ENCODE data around the gene BMP8A.
"Not testable (repeated sequence)": the region's sequence is repeated elsewhere in the genome, so short reads cannot be mapped to it uniquely, and the experiment has no call there.

Gene BMP8A

GRCh38 chr1:39525366-39526165 lies 34.1 kb downstream of the BMP8A start:
- DNase-seq (ENCODE audit: low read depth in 1 of 2, low spot score in 1 of 2), result no peak

GRCh38 chr1:39526466-39527189 lies 35.2 kb downstream of the BMP8A start:
- DNase-seq (ENCODE audit: low read depth in 1 of 2, low spot score in 1 of 2), result no peak

GRCh38 chr1:39527190-39527579 lies 35.7 kb downstream of the BMP8A start:
- not testable (repeated sequence) for DNase-seq (ENCODE audit: low read depth in 1 of 2, low spot score in 1 of 2)

GRCh38 chr1:39528082-39528481 lies 36.6 kb downstream of the BMP8A start:
- no peak for DNase-seq (ENCODE audit: low read depth in 1 of 2, low spot score in 1 of 2)

GRCh38 chr1:39529901-39530535 lies 38.6 kb downstream of the BMP8A start:
- DNase-seq (ENCODE audit: low read depth in 1 of 2, low spot score in 1 of 2), result no peak

- no peak for DNase-seq (ENCODE audit: low read depth in 1 of 2, low spot score in 1 of 2)
Observed at GRCh38 chr1:39531526-39531925, 40.1 kb downstream of the BMP8A start.

GRCh38 chr1:39533442-39533841 lies 42.0 kb downstream of the BMP8A start:
- DNase-seq (ENCODE audit: low read depth in 1 of 2, low spot score in 1 of 2), result no peak

- no peak for DNase-seq (ENCODE audit: low read depth in 1 of 2, low spot score in 1 of 2)
Observed at GRCh38 chr1:39538531-39539251, 47.3 kb downstream of the BMP8A start.

- no peak for DNase-seq (ENCODE audit: low read depth in 1 of 2, low spot score in 1 of 2)
Observed at GRCh38 chr1:39539252-39539790, 47.9 kb downstream of the BMP8A start.

- DNase-seq (ENCODE audit: low read depth in 1 of 2, low spot score in 1 of 2), result no peak
Observed at GRCh38 chr1:39540504-39541031, 49.1 kb downstream of the BMP8A start.

- DNase-seq (ENCODE audit: low read depth in 1 of 2, low spot score in 1 of 2), result no peak
Observed at GRCh38 chr1:39542924-39543323, 51.5 kb downstream of the BMP8A start.

GRCh38 chr1:39544327-39544726 lies 52.9 kb downstream of the BMP8A start:
- DNase-seq (ENCODE audit: low read depth in 1 of 2, low spot score in 1 of 2), result no peak

- no peak for DNase-seq (ENCODE audit: low read depth in 1 of 2, low spot score in 1 of 2)
Observed at GRCh38 chr1:39545531-39545930, 54.1 kb downstream of the BMP8A start.

- no peak for DNase-seq (ENCODE audit: low read depth in 1 of 2, low spot score in 1 of 2)
Observed at GRCh38 chr1:39554277-39554676, 62.8 kb downstream of the BMP8A start.

GRCh38 chr1:39561279-39561678 lies 69.8 kb downstream of the BMP8A start:
- no peak for DNase-seq (ENCODE audit: low read depth in 1 of 2, low spot score in 1 of 2)

GRCh38 chr1:39562886-39563285 lies 71.5 kb downstream of the BMP8A start:
- DNase-seq (ENCODE audit: low read depth in 1 of 2, low spot score in 1 of 2), result no peak

GRCh38 chr1:39563669-39564068 lies 72.2 kb downstream of the BMP8A start:
- DNase-seq (ENCODE audit: low read depth in 1 of 2, low spot score in 1 of 2), result no peak

- DNase-seq (ENCODE audit: low read depth in 1 of 2, low spot score in 1 of 2), result no peak
Observed at GRCh38 chr1:39564340-39564739, 72.9 kb downstream of the BMP8A start.

- no peak for DNase-seq (ENCODE audit: low read depth in 1 of 2, low spot score in 1 of 2)
Observed at GRCh38 chr1:39564941-39565340, 73.5 kb downstream of the BMP8A start.

GRCh38 chr1:39566441-39567137 lies 75.2 kb downstream of the BMP8A start:
- no peak for DNase-seq (ENCODE audit: low read depth in 1 of 2, low spot score in 1 of 2)

All from stimulated activated CD4-positive, alpha-beta T cell treated with anti-CD3 and anti-CD28 coated beads, Interleukin-15, amount 100 ng/mL, for 1 hour (primary cell).